OCI-LY1 (cell line): Measurements from ENCODE around the gene BEND7.
A peak's percentile ranks its signal among the peaks of the same experiment; 100 is the strongest.

Source experiments
- H2AFZ ChIP-seq: fragments of 200-600 bp; sonication (generic), shearing (Covaris generic); 2 replicates; pipeline ENCODE4 v1.6.0; 2014; ENCODE audit warnings: antibody characterized with exemption, mild to moderate bottlenecking, low read length
- H3F3A ChIP-seq: fragments of 200-600 bp; sonication (generic), shearing (Covaris generic); 2 replicates; pipeline ENCODE4 v1.6.0; 2014; ENCODE audit warnings: mild to moderate bottlenecking, antibody characterized with exemption, low read length, moderate library complexity; ENCODE audit not compliant: insufficient read depth
- H3K27ac ChIP-seq: fragments of 200-600 bp; sonication (generic); 2 replicates; pipeline ENCODE4 v1.5.1; 2014; ENCODE audit warnings: low read length, mixed run types, mild to moderate bottlenecking, low read depth; ENCODE audit not compliant: poor library complexity, severe bottlenecking
- H3K27me3 ChIP-seq: fragments of 200-600 bp; sonication (generic); 2 replicates; pipeline ENCODE4 v1.6.0; 2014; ENCODE audit warnings: antibody characterized with exemption, mild to moderate bottlenecking, low read length, moderate library complexity; ENCODE audit not compliant: insufficient read depth
- H3K36me3 ChIP-seq: fragments of 200-600 bp; sonication (generic); 2 replicates; pipeline ENCODE4 v1.6.1; 2014; ENCODE audit warnings: mild to moderate bottlenecking, antibody characterized with exemption, low read length, moderate library complexity, mixed read lengths; ENCODE audit not compliant: insufficient read depth
- H3K4me1 ChIP-seq: fragments of 200-600 bp; sonication (generic); 2 replicates; pipeline ENCODE4 v1.5.1; 2014; ENCODE audit warnings: mild to moderate bottlenecking, low read length, moderate library complexity; ENCODE audit not compliant: insufficient read depth, severe bottlenecking
- H3K4me2 ChIP-seq: fragments of 200-600 bp; sonication (generic), shearing (Covaris generic); 2 replicates; pipeline ENCODE4 v1.6.1; 2014; ENCODE audit warnings: low read length
- H3K4me3 ChIP-seq: fragments of 200-600 bp; sonication (generic); 2 replicates; pipeline ENCODE4 v1.5.1; 2014; ENCODE audit warnings: low read length, low read depth, mild to moderate bottlenecking, mixed read lengths; ENCODE audit not compliant: poor library complexity, severe bottlenecking
- H3K79me2 ChIP-seq: fragments of 200-600 bp; shearing (Covaris generic); 2 replicates; pipeline ENCODE4 v1.6.1; 2016; ENCODE audit warnings: mixed run types, low read length, mixed read lengths; ENCODE audit not compliant: insufficient read depth
- H3K9ac ChIP-seq: fragments of 200-600 bp; sonication (generic), shearing (Covaris generic); 2 replicates; pipeline ENCODE4 v1.6.1; 2014; ENCODE audit warnings: mild to moderate bottlenecking, low read length, mixed read lengths
- H3K9me2 ChIP-seq: fragments of 200-600 bp; sonication (generic), shearing (Covaris generic); 2 replicates; pipeline ENCODE4 v1.6.1; 2014; ENCODE audit warnings: low read depth, mild to moderate bottlenecking, low read length, mixed read lengths
- H3K9me3 ChIP-seq: fragments of 200-600 bp; shearing (Covaris generic); 2 replicates; pipeline ENCODE4 v1.6.1; 2014; ENCODE audit warnings: low read length, mixed read lengths
- H4K20me1 ChIP-seq: fragments of 200-600 bp; sonication (generic), shearing (Covaris generic); 2 replicates; pipeline ENCODE4 v1.6.0; 2016; ENCODE audit warnings: mild to moderate bottlenecking, low read length; ENCODE audit not compliant: insufficient read depth
- EZH2 ChIP-seq: fragments of 200-600 bp; sonication (generic), shearing (Covaris generic); IDR thresholded peaks from 2 replicates; pipeline ENCODE4 v1.8.0; 2017; ENCODE audit warnings: borderline replicate concordance, mixed run types, mild to moderate bottlenecking, antibody characterized with exemption, low read length, moderate library complexity, mixed read lengths
- TF ChIP-seq, protein P1 (sequence below): fragments of 200-600 bp; sonication (generic), shearing (Covaris generic); IDR thresholded peaks from 2 replicates; pipeline ENCODE4 v1.5.1; 2017; ENCODE audit warnings: mild to moderate bottlenecking, antibody characterized with exemption, low read length, moderate library complexity, mixed read lengths

BEND7 gene

DNA sequence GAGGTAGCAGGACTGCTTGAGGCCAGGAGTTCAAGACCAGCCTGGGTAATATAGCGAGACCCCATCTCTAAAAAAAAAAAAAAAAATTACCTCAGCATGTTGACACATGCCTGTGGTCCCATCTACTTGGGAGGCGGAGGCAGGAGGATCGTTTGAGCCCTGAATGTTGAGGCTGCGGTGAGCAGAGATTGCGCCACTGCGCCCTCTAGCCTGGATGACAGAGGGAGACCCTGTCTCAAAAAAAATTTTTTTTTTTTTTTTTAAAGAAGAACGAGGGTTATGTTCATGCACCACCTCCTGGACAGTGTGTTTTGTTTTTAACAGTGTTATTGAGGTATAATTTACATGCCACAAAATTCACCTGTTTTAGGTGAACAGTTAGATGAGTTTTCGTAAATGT lies 129.6 kb downstream of the BEND7 start:
- Histone ChIP-seq H3K9me3 (no peaks in the 10 kb centered on the region), H4K20me1 (no peaks in the 10 kb centered on the region), H3K9ac (no peak overlapping the region), H3K79me2 (no peaks in the 10 kb centered on the region), H3K4me2 (no peak overlapping the region), H3F3A (no peaks in the 10 kb centered on the region), H3K4me1 (no peaks in the 10 kb centered on the region), H3K36me3 (no peaks in the 10 kb centered on the region), H3K9me2 (no peaks in the 10 kb centered on the region), H3K27ac (no peak overlapping the region), H3K4me3 (no peak overlapping the region), H2AFZ (no peak overlapping the region), H3K27me3 (no peaks in the 10 kb centered on the region)
- no peak for TF ChIP-seq EZH2
- TF ChIP-seq, protein P1, sequence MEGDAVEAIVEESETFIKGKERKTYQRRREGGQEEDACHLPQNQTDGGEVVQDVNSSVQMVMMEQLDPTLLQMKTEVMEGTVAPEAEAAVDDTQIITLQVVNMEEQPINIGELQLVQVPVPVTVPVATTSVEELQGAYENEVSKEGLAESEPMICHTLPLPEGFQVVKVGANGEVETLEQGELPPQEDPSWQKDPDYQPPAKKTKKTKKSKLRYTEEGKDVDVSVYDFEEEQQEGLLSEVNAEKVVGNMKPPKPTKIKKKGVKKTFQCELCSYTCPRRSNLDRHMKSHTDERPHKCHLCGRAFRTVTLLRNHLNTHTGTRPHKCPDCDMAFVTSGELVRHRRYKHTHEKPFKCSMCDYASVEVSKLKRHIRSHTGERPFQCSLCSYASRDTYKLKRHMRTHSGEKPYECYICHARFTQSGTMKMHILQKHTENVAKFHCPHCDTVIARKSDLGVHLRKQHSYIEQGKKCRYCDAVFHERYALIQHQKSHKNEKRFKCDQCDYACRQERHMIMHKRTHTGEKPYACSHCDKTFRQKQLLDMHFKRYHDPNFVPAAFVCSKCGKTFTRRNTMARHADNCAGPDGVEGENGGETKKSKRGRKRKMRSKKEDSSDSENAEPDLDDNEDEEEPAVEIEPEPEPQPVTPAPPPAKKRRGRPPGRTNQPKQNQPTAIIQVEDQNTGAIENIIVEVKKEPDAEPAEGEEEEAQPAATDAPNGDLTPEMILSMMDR = peak; percentile 17; the same call in 1 of the 2 replicates

DNA sequence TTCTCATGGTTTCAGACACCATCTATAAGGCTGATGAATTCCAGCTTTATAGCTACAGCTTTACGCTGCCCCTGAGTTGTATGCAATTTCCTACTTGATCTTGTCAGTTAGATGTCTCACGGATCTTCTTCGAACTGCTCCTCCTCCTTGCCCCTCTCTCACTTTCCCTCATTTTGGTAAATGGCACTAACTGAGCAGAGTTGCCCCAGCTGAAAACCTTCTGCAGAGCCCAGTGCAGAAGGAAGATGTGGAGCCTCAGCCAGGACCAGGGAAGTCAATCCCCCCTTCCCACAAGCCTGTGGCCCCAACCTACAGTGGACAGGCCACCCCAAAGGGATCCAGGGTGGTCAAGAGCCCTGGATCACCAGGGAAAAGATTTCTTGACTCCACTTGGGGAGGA lies 131.8 kb downstream of the BEND7 start:
- H3K79me2 ChIP-seq = no peaks in the 10 kb centered on the region
- no peaks in the 10 kb centered on the region for H3K4me1 ChIP-seq
- H3K27ac ChIP-seq = no peak overlapping the region
- H3K4me2 ChIP-seq = no peak overlapping the region
- no peaks in the 10 kb centered on the region for H3F3A ChIP-seq
- H3K9me3 ChIP-seq = no peaks in the 10 kb centered on the region
- TF ChIP-seq, protein P1 = no peak
- no peak for TF ChIP-seq EZH2
- H3K9ac ChIP-seq = no peak overlapping the region
- H4K20me1 ChIP-seq = no peaks in the 10 kb centered on the region
- H3K36me3 ChIP-seq = no peaks in the 10 kb centered on the region
- H2AFZ ChIP-seq = no peak overlapping the region
- H3K4me3 ChIP-seq = no peak overlapping the region
- H3K9me2 ChIP-seq = no peaks in the 10 kb centered on the region
- H3K27me3 ChIP-seq = no peaks in the 10 kb centered on the region

DNA sequence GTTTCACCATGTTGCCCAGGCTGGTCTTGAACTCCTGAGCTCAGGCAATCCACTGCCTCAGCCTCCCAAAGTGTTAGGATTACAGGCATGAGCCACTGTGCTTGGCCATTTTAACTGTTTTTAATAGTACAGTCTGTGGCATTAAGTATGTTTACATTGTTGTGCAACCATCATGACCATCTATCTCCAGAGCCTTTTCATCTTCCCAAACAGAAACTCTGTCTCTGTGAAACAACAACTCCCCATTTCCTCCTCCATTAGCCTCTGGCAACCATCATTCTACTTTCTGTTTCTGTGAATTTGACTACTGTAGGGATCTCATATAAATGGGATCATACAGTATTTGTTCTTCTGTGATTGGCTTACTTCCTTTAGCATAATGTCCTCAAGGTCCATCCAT lies 132.4 kb downstream of the BEND7 start:
- H3K79me2 ChIP-seq = no peaks in the 10 kb centered on the region
- no peak overlapping the region for H2AFZ ChIP-seq
- no peaks in the 10 kb centered on the region for H3F3A ChIP-seq
- H3K4me1 ChIP-seq = no peaks in the 10 kb centered on the region
- no peaks in the 10 kb centered on the region for H4K20me1 ChIP-seq
- no peaks in the 10 kb centered on the region for H3K27me3 ChIP-seq
- H3K4me3 ChIP-seq = no peak overlapping the region
- H3K27ac ChIP-seq = no peak overlapping the region
- no peaks in the 10 kb centered on the region for H3K9me2 ChIP-seq
- no peak overlapping the region for H3K9ac ChIP-seq
- H3K9me3 ChIP-seq = no peaks in the 10 kb centered on the region
- TF ChIP-seq EZH2 = no peak
- TF ChIP-seq, protein P1 = no peak
- H3K4me2 ChIP-seq = no peak overlapping the region
- no peaks in the 10 kb centered on the region for H3K36me3 ChIP-seq
